K562 (cell line): Measurements from ENCODE around the gene TNIK. TPM values are rescaled to one million over a fixed set of nuclear protein-coding genes. Genes with fewer than 3 reads are reported as not detected.
A peak's percentile ranks its signal among the peaks of the same experiment; 100 is the strongest.

ENCODE experiments used
- ATAC-seq: fragments of 200-7000 bp; cut with Tn5 transposase; 3 replicates; pipeline ENCODE4 v1.9.1; 2020; ENCODE audit warnings: moderate library complexity
- BruUV-seq: library from RNA; stranded (reverse); fragments of 400-500 nt; replicated peaks from 2 replicates; lab custom pipeline; 2021; lab: Mats Ljungman, UMichigan
- CTCF ChIA-PET: fragments of 300-600 bp; formaldehyde crosslinking; extraction: SDS; loops from one replicate; lab custom pipeline; 2021; ENCODE audit warnings: low intra/inter-chr PET ratio; lab: Yijun Ruan, JAX
- POLR2A ChIA-PET: fragments of 300-600, 350-650 bp; sonication (Branson Sonifier 250); formaldehyde crosslinking; extraction: SDS; loops from one replicate; lab custom pipeline; 2021; ENCODE audit warnings: antibody characterized with exemption, inconsistent platforms; lab: Yijun Ruan, JAX
- DNase-seq, 4 experiments: peaks; one replicate each; pipeline versions ENCODE4 v3.0.0 to v3.0.0-alpha.2; 2011 to 2018; ENCODE audit warnings: low spot score in 3 of 4, mixed read lengths in 3 of 4; ENCODE audit errors: extremely low read depth in 1 of 4
- FAIRE-seq: peaks from 2 replicates; lab custom pipeline; 2011; peaks lifted over from hg19 to GRCh38; lab: Jason Lieb, UNC
- H2AFZ ChIP-seq: 2 replicates; pipeline ENCODE4 v1.6.0; 2011; ENCODE audit warnings: low read depth, low read length, control low read depth, inconsistent platforms
- H3K27ac ChIP-seq: fragments of 200-600 bp; 3 replicates; pipeline ENCODE4 v1.8.0; 2011; ENCODE audit warnings: low read depth, mild to moderate bottlenecking, control low read depth, inconsistent platforms, low read length, moderate library complexity, mixed read lengths; ENCODE audit errors: extremely low read depth
- H3K27me3 ChIP-seq, 2 experiments: fragments of 300-600 bp in 1 of 2; 2 replicates in 1 of 2; 3 replicates in 1 of 2; pipeline versions ENCODE4 v1.6.0 to v1.8.0; 2011; ENCODE audit warnings: inconsistent platforms in 2 of 2, low read length in 2 of 2, mild to moderate bottlenecking in 1 of 2, mixed read lengths in 1 of 2, moderate library complexity in 1 of 2; ENCODE audit not compliant: control insufficient read depth in 2 of 2, insufficient read depth in 2 of 2
- H3K36me3 ChIP-seq: fragments of 300-600 bp; 3 replicates; pipeline ENCODE4 v1.8.0; 2011; ENCODE audit warnings: mild to moderate bottlenecking, low read length, inconsistent platforms; ENCODE audit not compliant: control insufficient read depth, insufficient read depth
- H3K4me1 ChIP-seq, 2 experiments: fragments of 200-600 bp in 1 of 2; replicated peaks in 1 of 2; 2 replicates in 1 of 2; 3 replicates in 1 of 2; pipeline versions ENCODE4 v1.5.1 to v1.8.0; 2011; ENCODE audit warnings: inconsistent platforms in 2 of 2, low read length in 2 of 2, mild to moderate bottlenecking in 1 of 2, mixed read lengths in 1 of 2, moderate library complexity in 1 of 2; ENCODE audit not compliant: control insufficient read depth in 2 of 2, insufficient read depth in 2 of 2
- H3K4me2 ChIP-seq: 2 replicates; pipeline ENCODE4 v1.6.1; 2011; ENCODE audit warnings: low read length, control low read depth, inconsistent platforms, mixed read lengths; ENCODE audit not compliant: insufficient read depth
- H3K4me3 ChIP-seq: fragments of 200-600 bp; sonication (generic), shearing (Covaris generic); 2 replicates; pipeline ENCODE4 v1.5.1; 2016; ENCODE audit warnings: control low read depth, inconsistent platforms
- H3K79me2 ChIP-seq: fragments of 200-600 bp; 3 replicates; pipeline ENCODE4 v1.8.0; 2011; ENCODE audit warnings: low read length, inconsistent platforms; ENCODE audit not compliant: control insufficient read depth, insufficient read depth
- H3K9ac ChIP-seq, 2 experiments: 2 replicates each; pipeline versions ENCODE4 v1.6.0 to v1.6.1; 2011; ENCODE audit warnings: low read depth in 2 of 2, low read length in 2 of 2, control low read depth in 1 of 2, inconsistent platforms in 1 of 2, mild to moderate bottlenecking in 1 of 2, mixed read lengths in 1 of 2; ENCODE audit not compliant: insufficient read depth in 1 of 2
- H3K9me1 ChIP-seq: one replicate; pipeline ENCODE4 v1.6.0; 2011; ENCODE audit warnings: inconsistent platforms, mild to moderate bottlenecking, low read length, moderate library complexity; ENCODE audit not compliant: control insufficient read depth, insufficient read depth
- H3K9me3 ChIP-seq: replicated peaks from 2 replicates; pipeline ENCODE4 v1.5.1; 2011; ENCODE audit warnings: low read depth, low read length, inconsistent platforms; ENCODE audit not compliant: control insufficient read depth, insufficient read depth
- H4K20me1 ChIP-seq: replicated peaks from 2 replicates; pipeline ENCODE4 v1.6.1; 2011; ENCODE audit warnings: low read length, inconsistent platforms, mixed read lengths; ENCODE audit not compliant: control insufficient read depth, insufficient read depth
- ATF7 ChIP-seq: fragments of 450-650 bp; IDR thresholded peaks from 2 replicates; pipeline ENCODE4 v1.7.1; 2014; ENCODE audit warnings: mild to moderate bottlenecking, moderate library complexity
- EZH2 ChIP-seq: IDR thresholded peaks from 2 replicates; pipeline ENCODE4 v1.6.1; 2012; ENCODE audit warnings: low read depth, mild to moderate bottlenecking, inconsistent platforms, low read length, borderline replicate concordance
- KLF1 ChIP-seq: fragments of 450-650 bp; IDR thresholded peaks from 2 replicates; pipeline ENCODE4 v1.6.1; 2016; ENCODE audit warnings: missing genetic modification characterization, missing compliant biosample characterization
- KLF10 ChIP-seq: fragments of 250-450 bp; sonication (Bioruptor Pico); IDR thresholded peaks from 2 replicates; pipeline ENCODE4 v1.6.1; 2021; ENCODE audit warnings: matching md5 sums
- MCM7 ChIP-seq, 2 experiments: fragments of 450-650 bp; IDR thresholded peaks; 2 replicates each; pipeline ENCODE4 v1.6.1; 2016 to 2018
- TBL1XR1 ChIP-seq, 2 experiments: IDR thresholded peaks; 2 replicates each; pipeline ENCODE4 v1.6.1; 2012; ENCODE audit warnings: improper control_type of control experiment in 2 of 2, low read length in 2 of 2, mild to moderate bottlenecking in 1 of 2
- XRCC5 ChIP-seq: fragments of 200-400 bp; formaldehyde crosslinking; IDR thresholded peaks from 2 replicates; pipeline ENCODE4 v1.6.1; 2017; ENCODE audit warnings: low read depth, mild to moderate bottlenecking, low read length
- ZNF239 ChIP-seq: fragments of 250-450 bp; sonication (Bioruptor Pico); IDR thresholded peaks from 2 replicates; pipeline ENCODE4 v1.4.0; 2020; ENCODE audit warnings: mild to moderate bottlenecking
- ZNF583 ChIP-seq: fragments of 250-450 bp; sonication (Bioruptor Pico); IDR thresholded peaks from 2 replicates; pipeline ENCODE4 v1.4.0; 2020
- ZNF609 ChIP-seq: sonication (generic); formaldehyde crosslinking; IDR thresholded peaks from 2 replicates; pipeline ENCODE4 v1.8.1; 2023; ENCODE audit warnings: missing genetic modification reagents, mild to moderate bottlenecking, borderline replicate concordance
- ZNF764 ChIP-seq: fragments of 250-450 bp; sonication (Bioruptor Pico); IDR thresholded peaks from 2 replicates; pipeline ENCODE4 v1.4.0; 2020; ENCODE audit warnings: low read depth, mild to moderate bottlenecking, moderate library complexity
- WGBS: fragments of 100-300 bp; shearing (Covaris generic); methylation state at CpG from one replicate; pipeline ENCODE4 v1.1.6; 2016; ENCODE audit warnings: low coverage, mixed read lengths; ENCODE audit not compliant: insufficient coverage; ENCODE audit errors: missing lambda C conversion rate; 5-methylcytosine and 5-hydroxymethylcytosine counted together
- in situ Hi-C: fragments of 300-500 bp; cut with MboI; formaldehyde crosslinking; loops from 4 replicates; pipeline ENCODE4 v1.15.0; 2018; ENCODE audit warnings: inconsistent platforms, mixed read lengths
- intact Hi-C: fragments of 100-400 bp; cut with micrococcal nuclease; formaldehyde crosslinking; loops from 2 replicates; pipeline ENCODE4 v1.14.2; 2022
- polyA plus RNA-seq, 8 experiments: library from polyadenylated mRNA; depleted of rRNA in 4 of 8; stranded (reverse) in 5 of 8; unstranded in 3 of 8; fragments of >200 nt; fragmentation: Nextera tagmentation in 2 of 8; fragmentation: Illumina TruSeq in 1 of 8; extraction: Ambion mirVana in 2 of 8; extraction: Trizol in 1 of 8; gene quantifications; 2 replicates each; pipeline versions ENCODE4 v1.2.1 to v1.2.3, GENCODE V29; 2011 to 2014; ENCODE audit warnings: inconsistent platforms in 1 of 8, missing spikeins in 1 of 8
- total RNA-seq, 7 experiments: library from RNA; depleted of rRNA in 6 of 7; stranded (reverse); fragments of >200 nt in 6 of 7; fragmentation: Illumina TruSeq in 2 of 7; extraction: Trizol in 2 of 7; gene quantifications; 2 replicates each; pipeline versions ENCODE4 v1.2.1 to v1.2.3, GENCODE V29; 2011 to 2021; ENCODE audit warnings: low replicate concordance in 1 of 7
- TF ChIP-seq, protein P1 (sequence below), 2 experiments: fragments of 450-650 bp in 1 of 2; sonication (generic) in 1 of 2; formaldehyde crosslinking in 1 of 2; IDR thresholded peaks in 1 of 2; conservative IDR thresholded peaks in 1 of 2; 2 replicates each; pipeline versions ENCODE4 v1.6.1 to v1.8.1; 2016 to 2023; ENCODE audit warnings: mild to moderate bottlenecking in 2 of 2, moderate library complexity in 2 of 2, inconsistent platforms in 1 of 2, missing genetic modification reagents in 1 of 2

Gene TNIK
- total and polyA plus RNA-seq, 9 of the 15 experiments (the other 6 are each of a cell fraction or from before 2014, with no cell fraction given): 6.6 to 39.0 (median 24.7) TPM

- TF ChIP-seq EZH2: no peak
- TF ChIP-seq, all 486 proteins: peak for 8
These were observed 45.7 kb upstream of the TNIK start (continued) for GRCh38 chr3:171505822-171506333.

- Histone ChIP-seq H3K9me1 (no peaks in the 10 kb centered on the region), H3K27ac (no peak overlapping the region), H3K9ac (no peak overlapping the region), H3K36me3 (no peaks in the 10 kb centered on the region; the same call in 2 of the 3 replicates), H3K27me3 (no peaks in the 10 kb centered on the region), H3K4me1 (peaks cover 0 to 11% of the 10 kb centered on the region in 2 experiments; a peak in 2 of 5 replicates), H4K20me1 (no peaks in the 10 kb centered on the region), H3K4me3 (no peak overlapping the region), H3K4me2 (no peak overlapping the region), H3K79me2 (no peaks in the 10 kb centered on the region), H3K9me3 (peaks cover 4% of the 10 kb centered on the region; the same call in 1 of the 2 replicates), H2AFZ (0 out of 2 replicates have a peak overlapping the region, but pooled peaks have one; percentile 29)
- in situ Hi-C loops (no loop called here), intact Hi-C loops (no loop called here)
- DNase-seq: no peak
- ChIA-PET POLR2A (no interaction called here), CTCF (no interaction called here)
- no peak for FAIRE-seq
- no peak for ATAC-seq
- 36% methylated on average over 2 of the region's 2 CpGs for WGBS
- BruUV-seq: no TSS peak
- TF ChIP-seq ZNF239 (CRISPR knock-in tag) (no peak), ZNF764 (no peak), TBL1XR1 (IDR thresholded peaks at IDR 0.05; ENCODE audit: low read length in 2 of 2) (no peak), ATF7 (peak; percentile 16; the same call in 1 of the 2 replicates), KLF10 (CRISPR knock-in tag) (no peak), ZNF583 (CRISPR knock-in tag) (no peak), ZNF609 (no peak), XRCC5 (no peak), MCM7 (IDR thresholded peaks at IDR 0.05) (no peak), KLF1 (tag) (no peak)
- TF ChIP-seq, protein P1, sequence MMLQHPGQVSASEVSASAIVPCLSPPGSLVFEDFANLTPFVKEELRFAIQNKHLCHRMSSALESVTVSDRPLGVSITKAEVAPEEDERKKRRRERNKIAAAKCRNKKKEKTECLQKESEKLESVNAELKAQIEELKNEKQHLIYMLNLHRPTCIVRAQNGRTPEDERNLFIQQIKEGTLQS (IDR thresholded peaks at IDR 0.05): peak; percentile 80
- TF ChIP-seq, protein P1 (CRISPR knock-in tag; conservative IDR thresholded peaks at IDR 0.05): no peak
These were observed 44.2 kb upstream of the TNIK start for GRCh38 chr3:171504376-171504775.
